KMS-11 (cell line): ENCODE measurements around the gene ROBO3.

Source experiments
- H2AFZ ChIP-seq: fragments of 200-600 bp; sonication (generic); 2 replicates; pipeline ENCODE4 v1.6.1; 2016; ENCODE audit warnings: antibody characterized with exemption, mixed run types, low read depth
- H3K27ac ChIP-seq: fragments of 200-600 bp; sonication (generic); 2 replicates; pipeline ENCODE4 v1.6.1; 2016; ENCODE audit warnings: mild to moderate bottlenecking, mixed run types
- H3K27me3 ChIP-seq: fragments of 200-600 bp; sonication (generic); 2 replicates; pipeline ENCODE4 v1.6.1; 2017; ENCODE audit warnings: mild to moderate bottlenecking, low read depth, mixed run types, moderate library complexity; ENCODE audit not compliant: insufficient read depth
- H3K36me3 ChIP-seq: fragments of 200-600 bp; sonication (generic); 2 replicates; pipeline ENCODE4 v1.6.1; 2017; ENCODE audit warnings: mild to moderate bottlenecking, mixed run types; ENCODE audit not compliant: insufficient read depth
- H3K4me1 ChIP-seq: fragments of 200-600 bp; sonication (generic); 2 replicates; pipeline ENCODE4 v1.6.1; 2016; ENCODE audit warnings: mild to moderate bottlenecking, low read depth, mixed run types; ENCODE audit not compliant: poor library complexity, severe bottlenecking
- H3K4me2 ChIP-seq: fragments of 200-600 bp; sonication (generic); 2 replicates; pipeline ENCODE4 v1.7.0; 2016; ENCODE audit warnings: mild to moderate bottlenecking, mixed run types
- H3K4me3 ChIP-seq: fragments of 200-600 bp; sonication (generic); IDR thresholded peaks from 2 replicates; pipeline ENCODE4 v1.6.1; 2017; ENCODE audit warnings: low read depth, low read length, mixed read lengths; ENCODE audit not compliant: insufficient read depth
- H3K79me2 ChIP-seq: fragments of 200-600 bp; sonication (generic); 2 replicates; pipeline ENCODE4 v1.6.1; 2016; ENCODE audit warnings: low read depth, mixed run types; ENCODE audit not compliant: insufficient read depth
- H3K9ac ChIP-seq: fragments of 200-600 bp; sonication (generic); 2 replicates; pipeline ENCODE4 v1.6.1; 2016; ENCODE audit warnings: mild to moderate bottlenecking, mixed run types
- H4K20me1 ChIP-seq: fragments of 200-600 bp; sonication (generic); 2 replicates; pipeline ENCODE4 v1.6.1; 2016; ENCODE audit warnings: mild to moderate bottlenecking, mixed run types; ENCODE audit not compliant: insufficient read depth
- TF ChIP-seq, protein P1 (sequence below): fragments of 200-600 bp; sonication (generic); conservative IDR thresholded peaks from 2 replicates; pipeline ENCODE4 v1.6.1; 2017; ENCODE audit warnings: low read depth, mild to moderate bottlenecking, antibody characterized with exemption, low read length, moderate library complexity, mixed read lengths

The ROBO3 gene

DNA sequence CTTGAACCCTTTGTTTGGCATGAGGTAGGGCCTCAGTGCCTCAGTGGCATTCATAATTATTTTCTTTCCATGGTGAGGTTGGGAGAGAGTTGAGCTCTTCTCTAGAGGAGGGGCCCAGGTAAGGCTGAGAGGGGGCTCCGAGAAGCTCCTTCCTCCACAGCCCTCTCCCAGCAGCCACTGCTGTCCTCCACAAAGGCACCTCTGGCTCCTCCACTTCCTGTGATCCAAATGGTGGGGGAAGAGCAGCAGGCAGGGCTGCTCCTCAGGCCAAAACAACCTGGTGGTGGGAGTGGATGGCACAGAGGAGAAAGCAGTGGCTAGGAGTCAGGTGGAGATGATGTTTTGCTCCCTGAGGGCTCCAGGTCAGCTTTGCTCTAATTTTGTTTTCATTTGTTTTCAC is 19.1 kb downstream of the ROBO3 start:
- H3K79me2 ChIP-seq: no peaks in the 10 kb centered on the region
- no peaks in the 10 kb centered on the region for H3K36me3 ChIP-seq
- H2AFZ ChIP-seq: no peak overlapping the region
- no peaks in the 10 kb centered on the region for H3K4me1 ChIP-seq
- no peaks in the 10 kb centered on the region for H3K27me3 ChIP-seq
- H3K9ac ChIP-seq: no peak overlapping the region
- no peak overlapping the region for H3K27ac ChIP-seq
- TF ChIP-seq, protein P1, sequence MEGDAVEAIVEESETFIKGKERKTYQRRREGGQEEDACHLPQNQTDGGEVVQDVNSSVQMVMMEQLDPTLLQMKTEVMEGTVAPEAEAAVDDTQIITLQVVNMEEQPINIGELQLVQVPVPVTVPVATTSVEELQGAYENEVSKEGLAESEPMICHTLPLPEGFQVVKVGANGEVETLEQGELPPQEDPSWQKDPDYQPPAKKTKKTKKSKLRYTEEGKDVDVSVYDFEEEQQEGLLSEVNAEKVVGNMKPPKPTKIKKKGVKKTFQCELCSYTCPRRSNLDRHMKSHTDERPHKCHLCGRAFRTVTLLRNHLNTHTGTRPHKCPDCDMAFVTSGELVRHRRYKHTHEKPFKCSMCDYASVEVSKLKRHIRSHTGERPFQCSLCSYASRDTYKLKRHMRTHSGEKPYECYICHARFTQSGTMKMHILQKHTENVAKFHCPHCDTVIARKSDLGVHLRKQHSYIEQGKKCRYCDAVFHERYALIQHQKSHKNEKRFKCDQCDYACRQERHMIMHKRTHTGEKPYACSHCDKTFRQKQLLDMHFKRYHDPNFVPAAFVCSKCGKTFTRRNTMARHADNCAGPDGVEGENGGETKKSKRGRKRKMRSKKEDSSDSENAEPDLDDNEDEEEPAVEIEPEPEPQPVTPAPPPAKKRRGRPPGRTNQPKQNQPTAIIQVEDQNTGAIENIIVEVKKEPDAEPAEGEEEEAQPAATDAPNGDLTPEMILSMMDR: no peak
- H3K4me3 ChIP-seq: no peak overlapping the region
- H3K4me2 ChIP-seq: no peak overlapping the region
- H4K20me1 ChIP-seq: no peaks in the 10 kb centered on the region

DNA sequence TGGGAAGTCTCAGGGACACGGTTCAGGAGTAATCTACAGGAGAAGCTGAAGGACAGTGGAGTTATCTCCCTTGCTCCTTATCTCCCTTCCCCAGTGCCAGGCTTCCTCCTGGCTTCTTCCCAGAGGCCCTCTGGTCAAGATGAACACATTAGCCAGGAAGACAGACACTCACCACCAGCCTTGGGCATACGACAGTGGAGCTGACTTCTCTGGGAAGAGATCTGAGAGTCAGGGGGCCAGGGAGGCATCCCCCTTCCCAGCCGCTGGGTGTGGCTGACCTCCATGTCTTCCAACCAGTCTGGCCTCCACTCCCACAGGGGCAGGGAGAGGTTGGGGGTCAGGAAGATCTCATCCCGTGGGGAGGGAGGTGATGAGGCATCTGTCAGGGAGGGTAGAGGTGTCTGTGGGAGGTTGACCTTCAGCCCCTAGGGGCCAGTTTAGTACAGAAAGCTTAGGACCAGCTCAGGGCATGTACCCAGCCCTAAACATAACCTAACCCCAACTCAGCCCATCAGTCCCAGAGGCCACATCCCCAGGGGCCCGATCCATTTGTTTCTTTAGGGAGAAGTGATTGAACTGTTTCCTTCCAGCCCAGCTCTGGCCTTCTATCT is 19.7 kb downstream of the ROBO3 start:
- no peaks in the 10 kb centered on the region for H3K36me3 ChIP-seq
- no peak overlapping the region for H3K4me3 ChIP-seq
- no peak overlapping the region for H2AFZ ChIP-seq
- no peak overlapping the region for H3K4me2 ChIP-seq
- H3K4me1 ChIP-seq: no peaks in the 10 kb centered on the region
- no peaks in the 10 kb centered on the region for H3K27me3 ChIP-seq
- no peaks in the 10 kb centered on the region for H3K79me2 ChIP-seq
- H3K9ac ChIP-seq: no peak overlapping the region
- H4K20me1 ChIP-seq: no peaks in the 10 kb centered on the region
- no peak overlapping the region for H3K27ac ChIP-seq
- TF ChIP-seq, protein P1: no peak

DNA sequence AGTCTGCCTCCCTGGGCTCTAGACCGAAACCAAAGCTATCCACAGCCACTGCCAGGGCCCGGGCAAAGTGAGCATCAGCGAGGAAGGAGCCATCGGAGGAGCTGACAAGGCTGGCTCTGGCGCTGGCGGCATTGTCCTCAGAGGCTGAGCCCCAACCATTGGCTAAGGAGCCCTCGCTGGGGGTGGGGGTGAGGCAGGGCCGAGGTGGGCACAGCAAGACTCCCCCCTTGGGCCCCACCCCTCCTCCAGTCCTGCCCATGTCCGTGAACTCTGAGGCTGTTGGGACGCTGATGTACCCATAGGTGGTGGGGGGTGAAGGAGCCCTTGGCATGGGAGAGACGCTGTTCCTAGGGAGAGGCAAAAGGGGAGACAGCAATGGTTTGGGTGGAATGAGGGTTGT is 21.2 kb downstream of the ROBO3 start:
- H3K4me1 ChIP-seq: no peaks in the 10 kb centered on the region
- no peak overlapping the region for H3K4me2 ChIP-seq
- TF ChIP-seq, protein P1: no peak
- no peaks in the 10 kb centered on the region for H3K36me3 ChIP-seq
- no peak overlapping the region for H3K4me3 ChIP-seq
- H3K27me3 ChIP-seq: no peaks in the 10 kb centered on the region
- H3K9ac ChIP-seq: no peak overlapping the region
- H2AFZ ChIP-seq: no peak overlapping the region
- no peak overlapping the region for H3K27ac ChIP-seq
- H3K79me2 ChIP-seq: no peaks in the 10 kb centered on the region
- H4K20me1 ChIP-seq: no peaks in the 10 kb centered on the region

DNA sequence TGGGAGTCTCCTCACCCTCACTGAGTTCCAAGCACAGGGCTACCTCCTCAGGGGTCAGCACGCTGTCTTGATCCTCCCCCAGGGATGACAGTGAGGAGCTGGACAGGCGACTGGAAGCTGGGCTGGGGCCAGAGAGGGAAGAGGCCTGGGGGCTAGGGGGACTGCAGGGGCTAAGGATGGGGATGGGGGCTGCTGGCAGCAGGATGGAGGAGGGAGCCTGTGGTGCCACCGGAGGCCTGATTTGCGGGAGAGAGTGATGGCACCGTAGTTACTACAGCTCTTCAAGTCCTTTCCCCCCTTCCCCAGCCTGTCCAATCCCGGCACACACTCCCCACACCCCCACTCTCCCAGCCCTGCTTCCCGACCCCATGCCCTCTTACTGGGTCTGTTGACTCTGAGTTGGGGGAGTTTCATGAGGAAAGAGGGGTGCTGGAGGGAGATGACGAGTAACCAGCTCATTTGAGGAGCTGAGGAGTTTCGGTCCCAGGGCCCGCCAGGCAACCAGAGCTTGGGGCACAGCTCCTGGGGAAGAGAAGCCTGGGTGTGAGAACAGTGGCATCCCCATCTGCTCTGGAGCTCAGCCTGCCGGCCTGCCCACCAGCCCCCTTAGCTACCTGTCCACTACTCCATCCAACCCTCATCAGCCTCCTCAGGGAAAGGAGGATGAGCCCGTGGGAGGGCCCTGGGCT is 21.9 kb downstream of the ROBO3 start:
- no peak overlapping the region for H3K4me2 ChIP-seq
- no peak overlapping the region for H3K27ac ChIP-seq
- H3K9ac ChIP-seq: no peak overlapping the region
- no peaks in the 10 kb centered on the region for H4K20me1 ChIP-seq
- no peaks in the 10 kb centered on the region for H3K36me3 ChIP-seq
- no peaks in the 10 kb centered on the region for H3K79me2 ChIP-seq
- H3K4me3 ChIP-seq: no peak overlapping the region
- TF ChIP-seq, protein P1: no peak
- H3K4me1 ChIP-seq: no peaks in the 10 kb centered on the region
- H2AFZ ChIP-seq: no peak overlapping the region
- no peaks in the 10 kb centered on the region for H3K27me3 ChIP-seq
